ENCODE measurements around the gene TTC7B.

DNA sequence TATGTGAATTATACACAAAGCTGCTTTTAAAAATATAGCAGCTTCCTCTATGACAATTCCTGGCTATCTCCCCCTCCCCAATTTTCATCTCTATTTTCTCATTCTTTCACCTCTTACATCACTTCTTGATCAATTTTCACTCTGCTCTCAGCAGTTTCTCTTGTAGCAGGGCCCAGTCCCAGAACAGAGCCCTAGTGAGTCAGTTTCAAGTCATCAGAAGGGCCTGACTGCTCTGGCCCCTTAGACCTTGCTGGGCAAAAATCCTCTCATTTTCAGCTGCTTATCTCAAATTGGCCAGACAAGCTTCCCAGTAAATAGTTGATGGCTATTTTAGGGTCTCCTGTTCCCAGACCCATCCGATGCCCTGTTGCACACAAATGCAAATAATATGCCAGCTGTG lies 101.4 kb downstream of the TTC7B start:
- TF ChIP-seq CHD1 (IDR thresholded peaks at IDR 0.05; ENCODE audit: low read depth, low read length) (no peak), EZH2 (IDR thresholded peaks at IDR 0.05; ENCODE audit: low read depth, low read length, severe bottlenecking) (no peak), RXRA (IDR thresholded peaks at IDR 0.05; ENCODE audit: insufficient read depth, low read depth, low read length) (no peak), JUN (IDR thresholded peaks at IDR 0.05; ENCODE audit: low read depth, low read length) (no peak), BRCA1 (IDR thresholded peaks at IDR 0.05; ENCODE audit: low read depth, low read length) (no peak), EGR1 (IDR thresholded peaks at IDR 0.05; ENCODE audit: borderline replicate concordance, low read depth, low read length) (no peak), RAD21 (IDR thresholded peaks at IDR 0.05 in 1 of 2, conservative IDR thresholded peaks at IDR 0.05 in 1 of 2; ENCODE audit: low read depth in 2 of 2, low read length in 2 of 2) (no peak), TEAD4 (IDR thresholded peaks at IDR 0.05; ENCODE audit: low read depth, low read length) (no peak), POLR2A (IDR thresholded peaks at IDR 0.05; ENCODE audit: control extremely low read depth in 1 of 2, low read depth in 2 of 2, low read length in 2 of 2) (no peak), CBX8 (IDR thresholded peaks at IDR 0.05; ENCODE audit: borderline replicate concordance, low read depth, low read length) (no peak), GABPA (IDR thresholded peaks at IDR 0.05; ENCODE audit: borderline replicate concordance, insufficient read depth, low read length) (no peak), SIN3A (conservative IDR thresholded peaks at IDR 0.05 in 1 of 2, IDR thresholded peaks at IDR 0.05 in 1 of 2; ENCODE audit: low read depth in 1 of 2, low read length in 2 of 2) (no peak)
- TF ChIP-seq, protein P1, sequence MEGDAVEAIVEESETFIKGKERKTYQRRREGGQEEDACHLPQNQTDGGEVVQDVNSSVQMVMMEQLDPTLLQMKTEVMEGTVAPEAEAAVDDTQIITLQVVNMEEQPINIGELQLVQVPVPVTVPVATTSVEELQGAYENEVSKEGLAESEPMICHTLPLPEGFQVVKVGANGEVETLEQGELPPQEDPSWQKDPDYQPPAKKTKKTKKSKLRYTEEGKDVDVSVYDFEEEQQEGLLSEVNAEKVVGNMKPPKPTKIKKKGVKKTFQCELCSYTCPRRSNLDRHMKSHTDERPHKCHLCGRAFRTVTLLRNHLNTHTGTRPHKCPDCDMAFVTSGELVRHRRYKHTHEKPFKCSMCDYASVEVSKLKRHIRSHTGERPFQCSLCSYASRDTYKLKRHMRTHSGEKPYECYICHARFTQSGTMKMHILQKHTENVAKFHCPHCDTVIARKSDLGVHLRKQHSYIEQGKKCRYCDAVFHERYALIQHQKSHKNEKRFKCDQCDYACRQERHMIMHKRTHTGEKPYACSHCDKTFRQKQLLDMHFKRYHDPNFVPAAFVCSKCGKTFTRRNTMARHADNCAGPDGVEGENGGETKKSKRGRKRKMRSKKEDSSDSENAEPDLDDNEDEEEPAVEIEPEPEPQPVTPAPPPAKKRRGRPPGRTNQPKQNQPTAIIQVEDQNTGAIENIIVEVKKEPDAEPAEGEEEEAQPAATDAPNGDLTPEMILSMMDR (IDR thresholded peaks at IDR 0.05; ENCODE audit: control extremely low read depth in 1 of 3, insufficient read depth in 1 of 3, low read depth in 1 of 3, low read length in 3 of 3) = no peak
